Astrocyte (in vitro differentiated cells and primary cell): ENCODE data around the gene MED13L.

Experiments used
- EZH2 ChIP-seq: IDR thresholded peaks from 2 replicates; pipeline ENCODE4 v1.6.1; 2012; ENCODE audit warnings: mild to moderate bottlenecking, low read length, inconsistent platforms; ENCODE audit not compliant: insufficient read depth
- TF ChIP-seq, protein P1 (sequence below): IDR thresholded peaks from 2 replicates; pipeline ENCODE4 v1.5.1; 2011; ENCODE audit warnings: low read depth, mild to moderate bottlenecking, inconsistent platforms, low read length, moderate library complexity; ENCODE audit not compliant: insufficient read depth

DNA sequence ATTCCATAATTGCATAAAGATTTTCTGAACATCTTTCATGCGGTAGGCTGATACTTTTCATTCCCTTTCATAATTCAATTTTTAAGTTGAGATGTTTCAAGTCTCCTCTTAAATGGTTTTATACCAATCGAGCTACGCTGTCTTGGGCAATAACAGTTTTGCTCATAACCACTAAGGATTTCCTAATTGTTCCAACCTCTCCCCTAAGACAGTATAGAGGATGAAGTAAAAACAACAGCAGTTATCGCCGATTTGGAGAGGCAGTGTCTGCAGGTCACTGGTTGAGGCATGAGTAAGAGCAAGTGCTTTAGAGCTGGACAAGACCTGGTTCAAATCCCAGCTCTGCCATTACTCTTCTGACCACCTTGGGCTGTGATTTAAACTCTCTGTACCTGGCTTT, 6.9 kb upstream of the MED13L start:
- TF ChIP-seq, protein P1, sequence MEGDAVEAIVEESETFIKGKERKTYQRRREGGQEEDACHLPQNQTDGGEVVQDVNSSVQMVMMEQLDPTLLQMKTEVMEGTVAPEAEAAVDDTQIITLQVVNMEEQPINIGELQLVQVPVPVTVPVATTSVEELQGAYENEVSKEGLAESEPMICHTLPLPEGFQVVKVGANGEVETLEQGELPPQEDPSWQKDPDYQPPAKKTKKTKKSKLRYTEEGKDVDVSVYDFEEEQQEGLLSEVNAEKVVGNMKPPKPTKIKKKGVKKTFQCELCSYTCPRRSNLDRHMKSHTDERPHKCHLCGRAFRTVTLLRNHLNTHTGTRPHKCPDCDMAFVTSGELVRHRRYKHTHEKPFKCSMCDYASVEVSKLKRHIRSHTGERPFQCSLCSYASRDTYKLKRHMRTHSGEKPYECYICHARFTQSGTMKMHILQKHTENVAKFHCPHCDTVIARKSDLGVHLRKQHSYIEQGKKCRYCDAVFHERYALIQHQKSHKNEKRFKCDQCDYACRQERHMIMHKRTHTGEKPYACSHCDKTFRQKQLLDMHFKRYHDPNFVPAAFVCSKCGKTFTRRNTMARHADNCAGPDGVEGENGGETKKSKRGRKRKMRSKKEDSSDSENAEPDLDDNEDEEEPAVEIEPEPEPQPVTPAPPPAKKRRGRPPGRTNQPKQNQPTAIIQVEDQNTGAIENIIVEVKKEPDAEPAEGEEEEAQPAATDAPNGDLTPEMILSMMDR = no peak
- TF ChIP-seq EZH2 = no peak
